Measurements from ENCODE around the gene LAPTM5.
A peak's percentile ranks its signal among the peaks of the same experiment; 100 is the strongest.

LAPTM5 gene

DNA sequence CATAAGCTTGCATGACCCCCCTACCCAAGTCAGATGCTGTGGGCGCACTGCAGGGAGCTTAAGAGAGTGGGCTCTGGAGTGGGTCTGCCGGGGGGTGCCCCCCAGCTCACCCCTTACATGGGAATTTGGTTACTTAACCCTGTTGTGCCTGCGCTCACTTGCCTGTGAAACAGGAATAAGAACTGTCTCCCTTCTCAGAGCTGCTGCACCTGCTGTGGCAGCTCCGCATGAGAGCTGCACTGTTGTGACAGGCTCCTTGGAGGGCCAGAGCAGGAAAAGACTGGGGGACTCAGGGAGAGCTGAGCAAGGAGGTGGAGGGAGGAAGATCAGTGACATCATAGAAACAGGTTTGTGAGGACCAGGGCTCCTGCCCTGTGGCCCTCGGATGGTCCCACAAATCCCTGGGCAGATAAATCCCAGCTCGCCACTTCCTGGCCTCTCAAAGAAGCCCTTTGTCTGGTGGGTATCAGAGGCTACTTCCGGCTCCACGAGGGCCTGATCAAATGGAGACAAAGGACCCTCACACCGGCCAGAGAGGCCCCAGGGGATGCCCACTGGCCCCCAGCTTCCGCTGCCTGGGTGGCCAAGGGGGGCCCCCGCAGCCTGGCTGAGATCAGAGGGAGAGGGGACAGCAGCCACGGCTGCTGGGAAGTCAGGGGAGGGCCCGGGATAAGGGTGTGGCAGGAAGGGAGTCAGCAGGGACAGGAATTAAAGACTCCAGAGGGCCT lies 28.9 kb upstream of the LAPTM5 start:
- no peak for DNase-seq

DNA sequence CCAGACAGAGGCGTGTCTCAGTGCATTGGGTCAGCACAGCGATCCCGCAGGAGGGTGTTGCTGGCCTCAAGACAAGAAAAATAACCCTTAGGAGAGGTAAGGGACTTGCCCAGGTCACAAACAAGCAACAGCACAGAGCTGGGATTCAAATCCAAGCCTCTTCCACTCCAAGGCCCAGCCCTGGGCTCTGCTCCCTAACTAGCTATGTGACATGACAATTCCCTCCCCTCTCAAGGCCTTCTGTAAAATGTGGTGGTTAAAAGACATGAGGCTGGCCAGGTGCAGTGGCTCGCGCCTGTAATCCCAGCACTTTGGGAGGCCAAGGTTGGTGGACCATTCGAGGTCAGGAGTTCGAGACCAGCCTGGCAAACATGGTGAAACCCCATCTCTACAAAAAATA lies 28.1 kb upstream of the LAPTM5 start:
- DNase-seq: no peak

DNA sequence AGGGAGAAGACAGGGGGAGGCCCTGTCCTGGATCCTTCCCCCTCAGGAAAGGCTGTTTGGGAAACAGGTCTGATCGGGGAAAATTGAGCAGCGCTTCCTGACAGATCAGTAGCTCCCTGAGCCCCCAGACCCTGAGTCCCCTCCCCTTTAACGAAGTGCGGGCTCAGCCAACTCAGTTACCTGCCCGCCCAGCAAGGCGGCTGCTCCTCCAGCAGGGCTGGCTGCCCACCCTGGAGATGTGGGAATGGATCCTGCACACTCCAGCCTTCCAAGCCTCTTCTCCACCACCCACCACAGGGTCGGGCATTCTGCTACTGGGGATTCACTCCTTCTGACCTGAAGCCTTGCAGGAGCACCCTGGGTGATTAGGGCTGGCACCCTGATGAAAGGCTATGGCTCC lies 27.6 kb upstream of the LAPTM5 start:
- no peak for DNase-seq

DNA sequence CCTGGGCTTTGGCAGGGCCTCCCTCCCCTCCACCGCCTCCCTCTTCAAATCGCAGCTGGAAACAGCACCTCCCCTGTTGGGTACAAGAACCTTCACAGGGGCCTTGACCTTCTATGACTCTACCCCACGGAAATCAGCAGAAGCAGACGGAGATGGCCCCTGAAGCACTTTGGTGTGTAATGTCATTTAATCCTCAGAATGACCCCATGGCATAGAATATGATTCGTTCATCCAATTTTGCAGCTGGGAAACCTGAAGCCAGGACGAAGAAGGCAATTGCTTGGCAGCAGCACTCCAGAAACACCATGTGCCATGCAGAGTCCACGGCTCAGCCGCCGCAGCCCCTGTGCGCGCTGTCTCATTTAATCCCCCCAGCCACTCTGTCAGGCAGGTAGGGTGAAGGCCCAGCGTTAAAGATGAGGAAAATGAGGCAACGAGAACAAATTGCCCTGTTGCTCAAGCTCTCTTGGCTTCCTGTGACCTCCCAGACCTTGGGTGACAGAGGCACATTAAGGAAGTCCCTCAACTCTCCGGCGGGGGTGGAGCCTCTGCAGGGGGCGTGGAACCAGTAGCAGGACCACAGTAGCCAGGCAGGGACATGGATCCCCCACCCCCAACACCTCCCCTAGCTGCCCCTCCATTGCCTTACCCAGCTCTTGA lies 25.8 kb upstream of the LAPTM5 start:
- DNase-seq: no peak

DNA sequence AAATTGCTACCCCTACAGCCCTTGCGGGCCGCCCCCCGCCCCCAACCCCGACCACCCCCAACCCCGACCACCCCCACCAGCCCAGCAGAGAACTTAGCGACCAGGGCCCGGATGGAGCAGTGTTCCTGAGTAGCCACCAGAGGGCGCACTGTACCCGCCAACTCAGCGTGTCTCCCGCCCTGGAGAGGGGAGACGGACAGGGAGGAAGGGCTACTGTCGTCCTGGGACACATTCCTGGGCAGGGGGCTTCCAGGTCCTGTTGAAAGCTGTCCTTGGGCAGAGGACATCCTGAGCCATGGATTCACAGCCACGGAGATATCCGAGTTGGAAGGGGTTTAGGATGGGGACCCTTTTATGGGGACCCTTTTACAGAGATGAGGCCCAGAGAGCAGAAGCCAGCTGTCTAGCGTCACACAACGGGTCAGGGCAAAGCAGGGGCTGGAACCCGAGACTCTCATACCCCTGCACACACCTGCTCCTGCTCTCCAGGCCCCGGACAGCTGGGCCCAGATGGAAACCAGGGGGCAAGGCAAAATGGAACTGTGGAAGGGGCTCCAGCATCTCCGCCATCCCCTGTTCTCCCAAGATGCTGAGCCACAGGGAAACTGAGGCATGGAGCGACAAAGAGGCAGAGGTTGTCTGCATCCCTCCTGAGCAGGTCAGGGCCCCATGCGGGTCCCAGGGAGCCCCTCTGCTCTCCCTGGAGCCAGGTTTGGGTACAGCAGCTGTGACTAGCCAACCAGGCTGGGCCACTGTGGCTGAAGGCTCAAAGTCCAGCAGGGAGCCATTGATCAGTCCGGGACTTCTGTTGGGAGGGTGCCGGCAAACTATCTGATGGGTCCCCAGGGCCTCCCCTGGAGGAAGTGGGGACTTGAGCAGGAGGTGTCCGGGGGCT lies 25.0 kb upstream of the LAPTM5 start:
- DNase-seq: peak; percentile 75

DNA sequence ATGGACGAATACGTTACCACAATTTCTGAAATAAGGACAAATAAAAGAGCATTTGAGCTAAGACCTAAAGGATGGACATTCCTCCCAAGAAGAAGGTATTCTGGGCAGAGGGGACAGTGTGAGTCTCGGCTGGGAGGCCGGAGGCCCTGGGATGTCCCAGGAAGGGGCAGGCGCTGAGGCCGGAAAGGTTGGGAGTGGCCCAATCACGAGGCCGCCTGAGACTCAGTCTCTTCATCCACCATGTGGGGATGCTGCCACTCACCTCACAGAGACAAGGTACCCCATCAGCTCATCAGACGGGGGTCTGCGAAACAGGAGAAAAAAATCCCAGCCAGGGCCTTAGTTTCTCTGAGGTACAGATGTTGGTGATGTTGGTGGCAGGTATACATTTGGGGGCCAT lies 24.3 kb upstream of the LAPTM5 start:
- no peak for DNase-seq

DNA sequence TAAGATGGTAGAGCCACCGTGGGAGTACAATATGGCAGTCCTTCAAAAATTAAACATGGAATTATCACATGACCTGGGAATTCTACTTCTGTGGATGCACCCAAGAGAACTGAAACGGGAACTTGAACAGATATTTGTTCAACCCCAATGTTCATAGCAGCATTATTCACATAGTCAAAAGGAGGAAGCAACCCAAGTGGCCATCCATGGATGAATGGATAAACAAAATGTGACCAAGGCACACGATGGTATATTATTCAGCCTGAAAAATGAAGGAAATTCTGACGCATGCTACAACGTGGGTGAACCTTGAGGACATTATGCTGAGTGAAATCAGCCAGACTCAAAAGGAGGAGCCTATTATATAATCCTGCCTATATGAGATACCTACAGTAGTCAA lies 22.8 kb upstream of the LAPTM5 start:
- no peak for DNase-seq

DNA sequence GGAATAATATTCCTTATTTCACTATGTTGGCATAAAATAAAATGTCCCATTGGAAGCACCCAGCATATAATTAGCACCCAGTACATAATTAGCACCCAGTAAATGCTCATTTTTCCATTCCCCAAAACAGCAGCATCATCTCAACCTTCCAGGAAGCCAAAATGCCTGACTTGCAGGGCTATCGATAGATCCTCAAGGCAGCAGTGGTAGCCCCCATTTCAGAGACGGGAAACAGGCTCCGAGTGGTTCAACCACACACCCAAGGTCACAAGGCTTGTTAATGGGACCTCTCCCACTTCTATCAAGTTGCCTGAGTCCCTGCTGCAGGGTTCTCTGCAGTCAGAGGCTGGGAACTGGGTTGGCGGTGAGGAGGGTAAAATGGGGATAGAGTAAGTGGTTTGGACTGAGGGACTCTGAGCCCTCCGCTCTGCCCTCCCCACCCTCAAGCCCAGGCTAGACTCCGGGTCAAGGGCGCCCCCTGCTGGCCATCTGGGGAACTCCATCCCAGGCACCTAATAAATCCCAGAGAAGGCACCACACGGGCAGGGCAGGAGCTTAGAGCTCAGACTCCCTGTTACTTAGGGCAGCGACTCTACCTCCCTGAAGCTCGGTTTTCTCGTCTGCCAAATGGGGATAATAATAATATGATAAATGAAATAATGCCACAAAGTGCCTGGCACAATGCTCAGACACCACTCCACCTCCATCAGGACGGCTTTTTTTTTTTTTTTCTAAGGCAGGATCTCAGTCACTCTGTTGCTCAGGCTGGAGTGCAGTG lies 21.9 kb upstream of the LAPTM5 start:
- peak; percentile 76 for DNase-seq

DNA sequence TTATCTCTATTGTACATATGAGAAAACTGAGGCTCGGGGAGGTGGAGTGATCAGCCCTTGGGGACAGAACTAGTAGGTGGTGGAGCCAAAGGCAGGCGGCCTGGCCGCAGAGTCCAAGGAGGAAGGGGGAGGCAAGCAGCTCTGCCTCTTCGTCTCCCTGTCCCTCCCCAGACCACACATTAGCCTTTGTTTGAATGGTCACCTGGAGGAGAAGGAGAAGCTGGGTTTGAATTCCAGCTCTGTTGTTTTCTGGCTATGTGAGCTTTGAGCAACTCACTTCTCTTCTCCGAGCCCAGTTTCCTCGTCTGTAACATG lies 21.4 kb upstream of the LAPTM5 start:
- no peak for DNase-seq

DNA sequence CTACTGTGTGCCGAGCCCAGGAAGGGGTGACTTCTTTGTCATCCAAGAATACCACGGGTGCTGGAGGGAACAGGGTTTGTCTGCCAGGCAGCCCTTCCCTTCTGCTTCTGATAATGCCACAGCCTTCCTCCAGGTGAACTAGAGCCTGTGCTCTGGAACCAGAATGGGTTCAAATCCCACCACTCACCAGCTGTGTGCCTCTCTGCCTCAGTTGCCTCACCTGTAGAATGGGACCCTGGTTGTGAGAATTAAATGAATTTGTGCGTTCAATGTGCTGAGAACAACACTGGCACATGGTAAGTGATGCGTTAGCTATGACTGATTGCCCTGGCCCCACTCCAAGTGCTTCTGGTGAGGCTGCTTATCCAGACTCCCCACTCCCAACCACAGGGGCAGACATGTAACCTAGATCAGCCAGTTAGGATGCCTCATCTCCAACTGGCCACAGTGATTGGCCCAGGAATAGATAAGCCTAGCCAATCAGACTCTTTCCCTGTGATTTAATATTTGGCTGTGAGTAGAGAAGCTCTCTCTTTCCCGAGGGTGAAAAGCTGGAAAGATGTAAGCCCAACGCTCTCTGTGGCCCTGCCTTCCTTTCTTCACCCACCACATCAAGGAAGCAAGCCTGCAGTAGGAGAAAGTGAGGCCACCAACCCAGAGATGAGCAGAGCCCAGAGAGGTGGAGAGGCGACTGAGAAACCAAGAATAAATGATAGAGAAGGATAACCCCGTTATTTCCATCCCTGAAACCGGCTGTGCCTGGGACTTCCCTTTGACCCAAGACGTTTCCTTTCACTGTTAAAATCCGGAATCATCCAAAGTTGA lies 20.8 kb upstream of the LAPTM5 start:
- DNase-seq: peak; percentile 71

DNA sequence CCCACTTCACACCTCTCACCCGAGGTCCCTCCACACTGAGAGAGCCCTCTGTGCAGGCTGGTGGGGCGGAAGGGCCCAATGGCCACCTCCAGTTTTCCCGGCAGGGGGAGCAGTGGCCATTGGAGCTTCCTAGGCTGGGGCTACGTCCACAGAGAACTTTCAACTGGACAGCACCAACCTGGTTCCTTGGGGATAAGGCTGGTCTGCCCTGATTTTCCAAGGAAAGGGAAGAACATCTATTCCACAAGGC lies 20.3 kb upstream of the LAPTM5 start:
- DNase-seq: no peak

DNA sequence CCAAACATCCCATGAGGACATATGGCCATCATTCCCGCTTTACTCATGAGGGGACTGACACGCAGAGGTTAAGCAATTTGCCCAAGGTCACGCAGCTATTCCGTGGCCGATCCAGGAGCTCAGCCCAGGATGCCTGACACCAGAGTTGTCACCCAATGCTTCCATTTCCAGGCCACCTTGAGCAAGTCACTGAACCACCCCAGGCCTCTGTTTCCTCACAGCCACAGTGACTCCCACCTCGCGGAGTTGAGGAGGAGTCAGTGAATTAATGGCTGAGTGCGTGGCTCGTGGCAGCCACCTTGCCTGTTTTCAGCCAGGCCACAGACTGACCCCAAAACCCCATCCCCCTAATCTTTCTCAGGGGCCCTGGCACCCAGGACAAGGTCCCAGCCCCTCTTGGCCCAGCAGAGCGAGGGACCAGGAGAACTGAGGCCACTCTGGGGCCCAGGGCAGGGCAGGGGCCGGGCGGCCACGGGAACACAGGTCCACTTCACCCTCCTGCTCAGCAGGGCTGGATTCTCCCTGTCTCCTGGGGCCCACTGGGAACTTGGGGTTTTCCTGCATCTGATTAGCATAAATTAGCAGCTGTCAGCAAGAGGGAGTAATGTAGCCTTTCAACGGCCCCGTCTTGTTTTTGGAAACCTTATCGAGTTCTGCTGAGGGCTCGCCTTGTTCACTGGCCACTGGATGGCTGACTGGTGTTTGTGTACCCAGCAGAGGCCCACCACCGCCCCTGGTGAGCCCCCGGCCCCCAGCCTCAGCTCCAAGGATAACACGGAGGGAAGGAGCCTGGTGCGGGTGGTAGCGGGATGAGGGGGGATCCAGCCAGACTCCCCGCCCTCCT lies 19.7 kb upstream of the LAPTM5 start:
- no peak for DNase-seq

DNA sequence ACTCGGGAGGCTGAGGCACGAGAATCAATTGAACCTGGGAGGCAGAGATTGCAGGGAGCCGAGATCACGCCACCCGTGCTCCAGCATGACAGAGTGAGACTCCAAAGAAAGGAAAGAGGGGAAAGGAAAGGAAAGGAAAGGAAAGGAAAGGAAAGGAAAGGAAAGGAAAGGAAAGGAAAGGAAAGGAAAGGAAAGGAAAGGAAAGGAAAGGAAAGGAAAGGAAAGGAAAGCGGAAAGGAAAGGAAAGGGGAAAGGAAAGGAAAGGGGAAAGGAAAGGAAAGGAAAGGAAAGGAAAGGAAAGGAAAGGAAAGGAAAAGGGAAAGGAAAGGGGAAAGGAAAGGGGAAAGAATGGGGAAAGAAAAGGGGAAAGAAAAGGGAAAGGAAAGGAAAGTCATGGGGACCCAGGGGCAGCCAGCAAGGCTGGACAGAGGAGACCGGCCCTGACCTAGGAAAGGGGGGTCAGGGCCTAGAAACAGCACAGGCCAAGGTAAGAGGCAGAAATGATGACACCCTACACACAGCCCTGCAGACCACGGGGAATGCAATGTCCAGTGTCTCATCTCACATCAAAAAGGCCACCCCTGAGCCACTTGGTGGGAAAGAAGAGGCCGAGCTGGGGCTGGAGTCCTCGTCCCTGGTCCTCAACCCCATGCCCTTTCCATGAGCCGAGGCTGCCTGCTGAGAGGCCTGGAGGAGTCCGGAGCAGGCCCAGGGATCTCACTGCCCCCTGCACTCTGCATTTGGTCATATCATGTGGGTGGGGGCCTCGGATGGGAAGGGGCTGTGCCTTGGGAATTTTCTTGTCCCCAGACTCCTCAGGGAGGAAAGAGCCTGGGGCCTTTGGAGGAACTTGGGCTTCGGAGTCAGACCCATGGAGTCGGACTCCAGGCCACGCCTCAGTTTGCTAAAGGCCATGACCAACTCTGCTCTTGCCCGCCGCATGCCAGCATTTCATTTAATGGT lies 18.8 kb upstream of the LAPTM5 start:
- DNase-seq: no peak

DNA sequence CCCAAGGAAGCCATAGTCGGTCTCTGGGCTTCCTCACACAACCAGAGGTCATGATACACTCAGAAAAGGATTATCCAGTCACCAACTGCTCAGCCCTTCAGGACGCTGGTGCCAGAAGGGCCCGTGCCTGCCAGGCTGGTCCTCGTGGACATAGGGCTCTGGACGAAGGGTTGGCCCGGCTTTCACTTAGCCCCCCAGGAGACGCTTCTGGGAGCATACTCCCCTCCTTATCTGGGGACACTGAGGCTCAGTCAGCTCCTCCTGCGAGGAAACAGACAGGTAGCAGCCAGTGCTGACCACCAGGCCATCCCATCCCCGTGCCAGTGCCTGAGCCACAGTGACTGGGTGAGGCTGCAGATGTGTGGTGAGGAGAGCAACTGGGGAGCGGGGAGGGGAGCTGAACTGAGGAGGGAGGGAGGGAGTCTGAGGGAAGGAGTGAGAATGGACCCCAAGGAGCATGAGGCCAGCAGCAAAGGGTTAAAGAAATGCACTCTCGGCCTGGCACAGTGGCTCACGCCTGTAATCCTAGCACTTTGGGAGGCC lies 17.9 kb upstream of the LAPTM5 start:
- no peak for DNase-seq

DNA sequence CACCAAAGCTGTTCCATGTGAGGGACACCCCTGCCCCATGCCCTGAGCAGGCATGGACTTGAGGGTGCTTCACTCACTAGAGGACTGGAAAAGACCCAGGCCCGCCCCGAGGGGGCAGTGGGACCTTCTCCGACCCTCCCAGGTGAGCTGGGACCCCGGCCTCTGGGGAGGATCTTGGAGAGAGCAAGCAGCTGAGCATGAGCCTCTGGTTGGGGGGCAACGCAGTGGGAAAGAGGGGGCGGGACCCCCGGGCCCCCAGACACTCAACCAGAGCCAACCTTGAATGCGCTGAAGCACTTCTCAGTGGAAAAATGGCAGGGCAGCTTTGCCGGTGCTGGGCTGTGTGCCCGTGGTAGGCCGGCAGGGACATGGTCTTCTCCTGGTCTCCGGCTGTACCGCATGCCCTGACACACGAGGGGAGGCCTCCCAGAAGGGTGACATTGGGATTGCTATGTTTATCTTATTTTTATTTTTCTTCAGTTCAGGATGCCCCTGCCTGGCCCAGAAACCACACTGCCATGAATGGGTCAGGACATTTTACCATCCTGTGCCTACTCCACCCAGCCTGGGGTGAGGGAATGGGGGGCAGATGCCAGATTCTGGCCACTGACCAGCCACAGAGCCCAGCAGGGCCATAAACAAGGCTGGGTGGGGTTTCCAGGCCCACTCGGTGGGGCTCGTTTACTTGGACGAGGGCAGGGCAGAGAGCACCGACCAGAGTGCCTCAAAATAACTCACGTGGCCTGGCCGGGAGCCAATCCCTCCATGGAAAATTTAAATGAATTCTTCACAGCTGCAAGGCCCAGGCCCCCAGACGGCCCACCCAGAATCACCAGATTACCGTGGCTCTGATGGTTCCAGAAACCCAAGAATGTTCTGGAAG lies 17.2 kb upstream of the LAPTM5 start:
- DNase-seq: no peak

DNA sequence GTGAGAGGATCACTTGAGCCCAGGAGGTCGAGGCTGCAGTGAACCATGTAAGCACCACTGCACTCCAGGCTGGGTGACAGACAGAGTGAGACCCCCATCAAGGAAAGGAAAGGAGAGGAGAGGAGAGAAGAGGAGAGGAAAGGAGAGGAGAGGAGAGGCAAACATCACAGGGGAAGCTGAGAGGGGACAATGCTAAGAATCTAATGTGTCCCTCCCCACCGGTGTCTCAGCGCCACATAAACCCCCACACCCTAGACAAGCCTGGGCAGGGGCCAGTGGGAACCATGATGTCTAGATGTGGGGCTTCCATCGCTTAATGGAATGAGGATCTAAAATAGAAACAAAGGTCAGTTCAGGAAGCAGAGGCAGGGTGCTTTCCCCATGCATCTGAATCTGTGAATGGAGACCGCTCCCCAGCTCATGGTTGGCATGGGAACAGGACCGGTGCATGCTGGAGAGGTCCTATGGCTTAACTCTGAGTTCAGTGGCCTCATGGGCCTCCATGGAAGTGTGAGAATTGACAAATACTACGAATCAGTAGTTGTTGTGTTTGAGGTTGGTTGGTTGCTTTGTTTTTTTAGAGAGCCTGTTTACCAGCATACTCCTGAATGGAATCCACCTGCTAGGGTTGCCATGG lies 16.3 kb upstream of the LAPTM5 start:
- DNase-seq: no peak

DNA sequence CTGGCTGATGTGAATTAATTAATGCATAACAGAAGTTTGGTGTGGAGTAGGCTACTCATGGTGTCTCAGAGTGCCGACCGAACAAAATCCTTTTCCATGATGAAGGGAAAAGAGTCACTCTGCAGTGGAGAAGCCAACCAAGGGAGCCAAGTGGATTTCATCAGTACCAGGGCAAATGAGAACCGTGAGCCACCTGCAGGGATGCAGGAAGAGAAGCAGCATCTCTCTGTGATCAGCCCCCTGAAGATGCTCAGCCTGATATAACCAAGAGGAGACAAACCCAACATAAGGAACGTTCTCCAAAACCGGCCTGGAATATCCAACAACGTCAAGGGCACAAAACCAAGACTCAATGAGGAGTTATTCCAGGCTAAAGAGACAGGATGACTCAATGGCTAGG lies 13.4 kb upstream of the LAPTM5 start:
- DNase-seq: no peak

DNA sequence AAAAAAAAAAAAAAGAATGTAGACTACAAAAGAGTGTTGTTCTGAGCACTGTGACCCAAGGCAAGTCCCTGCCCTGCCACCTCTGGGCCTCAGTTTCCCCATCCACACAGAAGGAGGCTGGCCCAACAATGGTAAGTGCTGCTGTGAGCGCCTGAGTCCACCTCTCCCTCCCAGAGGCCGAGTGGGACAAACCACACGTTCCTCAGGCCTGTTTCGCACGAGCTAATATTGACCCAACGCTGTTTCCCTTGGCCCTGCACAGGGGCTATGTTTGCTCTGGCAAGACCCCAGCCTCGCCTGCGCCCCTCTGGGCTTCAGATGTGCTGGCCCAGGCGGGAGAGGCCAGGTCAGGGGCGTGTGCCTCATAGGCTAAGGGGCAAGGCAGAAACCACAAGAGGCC lies 12.6 kb upstream of the LAPTM5 start:
- DNase-seq: no peak

Measured in NCI-H774 (cell line).